HepG2 (cell line): Measurements from ENCODE around the gene PPM1E. TPM values are rescaled to one million over a fixed set of nuclear protein-coding genes. Genes with fewer than 3 reads are reported as not detected.

Experiments
- E2F5 ChIP-seq: sonication (generic); formaldehyde crosslinking; conservative IDR thresholded peaks from 2 replicates; pipeline ENCODE4 v1.4.0; 2020; ENCODE audit warnings: missing genetic modification reagents
- ELF4 ChIP-seq: sonication (generic); formaldehyde crosslinking; IDR thresholded peaks from 2 replicates; pipeline ENCODE4 v1.5.0; 2020; ENCODE audit warnings: missing genetic modification reagents, mild to moderate bottlenecking, moderate library complexity, borderline replicate concordance
- GZF1 ChIP-seq: sonication (generic); formaldehyde crosslinking; IDR thresholded peaks from 2 replicates; pipeline ENCODE4 v1.5.1; 2020; ENCODE audit warnings: mild to moderate bottlenecking, missing genetic modification reagents
- MYPOP ChIP-seq: sonication (generic); formaldehyde crosslinking; IDR thresholded peaks from 2 replicates; pipeline ENCODE4 v1.8.1; 2023; ENCODE audit warnings: mild to moderate bottlenecking, moderate library complexity, missing genetic modification reagents
- PRMT3 ChIP-seq: sonication (generic); formaldehyde crosslinking; IDR thresholded peaks from 2 replicates; pipeline ENCODE4 v1.8.1; 2022; ENCODE audit warnings: low read depth, mild to moderate bottlenecking, moderate library complexity, missing genetic modification reagents, borderline replicate concordance
- RFX1 ChIP-seq: fragments of 450-650 bp; IDR thresholded peaks from 2 replicates; pipeline ENCODE4 v1.6.1; 2017
- SIN3B ChIP-seq: fragments of 150-350 bp; IDR thresholded peaks from 2 replicates; pipeline ENCODE4 v1.6.1; 2014; ENCODE audit warnings: low read length
- ZBTB20 ChIP-seq: sonication (generic); formaldehyde crosslinking; IDR thresholded peaks from 2 replicates; pipeline ENCODE4 v1.8.1; 2023; ENCODE audit warnings: missing genetic modification reagents, low read depth, mild to moderate bottlenecking, borderline replicate concordance
- ZNF337 ChIP-seq: sonication (generic); formaldehyde crosslinking; IDR thresholded peaks from 2 replicates; pipeline ENCODE4 v1.5.1; 2020; ENCODE audit warnings: missing genetic modification reagents, low read depth, mild to moderate bottlenecking, borderline replicate concordance
- ZNF33A ChIP-seq: sonication (generic); formaldehyde crosslinking; IDR thresholded peaks from 2 replicates; pipeline ENCODE4 v1.5.1; 2020; ENCODE audit warnings: missing genetic modification reagents, mild to moderate bottlenecking, moderate library complexity, borderline replicate concordance
- ZNF501 ChIP-seq: sonication (generic); formaldehyde crosslinking; IDR thresholded peaks from 2 replicates; pipeline ENCODE4 v1.5.1; 2020; ENCODE audit warnings: mild to moderate bottlenecking, moderate library complexity, missing genetic modification reagents
- ZSCAN30 ChIP-seq: sonication (generic); formaldehyde crosslinking; IDR thresholded peaks from 2 replicates; pipeline ENCODE4 v1.5.0; 2020; ENCODE audit warnings: mild to moderate bottlenecking, missing genetic modification reagents
- polyA plus RNA-seq, 8 experiments: library from polyadenylated mRNA; depleted of rRNA in 3 of 8; stranded (reverse) in 7 of 8; unstranded in 1 of 8; fragments of >200 nt; fragmentation: Illumina TruSeq in 4 of 8; extraction: Trizol in 4 of 8; gene quantifications; 2 replicates each; pipeline versions ENCODE4 v1.2.1 to v1.2.3, GENCODE V29; 2011 to 2016; ENCODE audit warnings: low read depth in 4 of 8, missing spikeins in 1 of 8, mixed read lengths in 1 of 8; ENCODE audit not compliant: insufficient read depth in 1 of 8
- total RNA-seq, 5 experiments: library from RNA; depleted of rRNA; stranded (reverse); fragments of >200 nt; fragmentation: Illumina TruSeq; extraction: Trizol; gene quantifications; 2 replicates each; pipeline ENCODE4 v1.2.3, GENCODE V29; 2016; ENCODE audit warnings: low read depth in 1 of 5
- TF ChIP-seq, protein P1 (sequence below): sonication (generic); formaldehyde crosslinking; IDR thresholded peaks from 2 replicates; pipeline ENCODE4 v1.5.1; 2020; ENCODE audit warnings: mild to moderate bottlenecking, moderate library complexity, missing genetic modification reagents
- TF ChIP-seq, protein P2 (sequence below): conservative IDR thresholded peaks from 2 replicates; pipeline ENCODE4 v1.6.1; 2018; ENCODE audit warnings: missing genetic modification reagents
- TF ChIP-seq, protein P3 (sequence below), 2 experiments: sonication (generic) in 1 of 2; formaldehyde crosslinking in 1 of 2; IDR thresholded peaks; 2 replicates each; pipeline versions ENCODE4 v1.4.0 to v1.6.1; 2018 to 2020; ENCODE audit warnings: missing genetic modification reagents in 2 of 2, borderline replicate concordance in 1 of 2, low read depth in 1 of 2, mild to moderate bottlenecking in 1 of 2, missing biosample characterization in 1 of 2
- TF ChIP-seq, protein P4 (sequence below): sonication (generic); formaldehyde crosslinking; IDR thresholded peaks from 2 replicates; pipeline ENCODE4 v1.9.0; 2021; ENCODE audit warnings: mild to moderate bottlenecking, missing genetic modification reagents

PPM1E gene
- total and polyA plus RNA-seq, 2 of the 13 experiments (the other 11 are each of a cell fraction or from before 2014, with no cell fraction given) = 0.15 TPM; not detected in 1

- TF ChIP-seq, protein P1, sequence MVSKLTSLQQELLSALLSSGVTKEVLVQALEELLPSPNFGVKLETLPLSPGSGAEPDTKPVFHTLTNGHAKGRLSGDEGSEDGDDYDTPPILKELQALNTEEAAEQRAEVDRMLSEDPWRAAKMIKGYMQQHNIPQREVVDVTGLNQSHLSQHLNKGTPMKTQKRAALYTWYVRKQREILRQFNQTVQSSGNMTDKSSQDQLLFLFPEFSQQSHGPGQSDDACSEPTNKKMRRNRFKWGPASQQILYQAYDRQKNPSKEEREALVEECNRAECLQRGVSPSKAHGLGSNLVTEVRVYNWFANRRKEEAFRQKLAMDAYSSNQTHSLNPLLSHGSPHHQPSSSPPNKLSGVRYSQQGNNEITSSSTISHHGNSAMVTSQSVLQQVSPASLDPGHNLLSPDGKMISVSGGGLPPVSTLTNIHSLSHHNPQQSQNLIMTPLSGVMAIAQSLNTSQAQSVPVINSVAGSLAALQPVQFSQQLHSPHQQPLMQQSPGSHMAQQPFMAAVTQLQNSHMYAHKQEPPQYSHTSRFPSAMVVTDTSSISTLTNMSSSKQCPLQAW (CRISPR knock-in tag) = peak; percentile 83
- TF ChIP-seq ZNF33A (CRISPR knock-in tag) (no peak), ZBTB20 (peak; percentile 33; the same call in 1 of the 2 replicates), E2F5 (CRISPR knock-in tag) (no peak), SIN3B (no peak), RFX1 (no peak), ZSCAN30 (CRISPR knock-in tag) (no peak), ZNF501 (CRISPR knock-in tag) (no peak), ELF4 (CRISPR knock-in tag) (no peak), GZF1 (CRISPR knock-in tag) (no peak), MYPOP (CRISPR knock-in tag) (no peak), ZNF337 (CRISPR knock-in tag) (no peak), PRMT3 (CRISPR knock-in tag) (no peak)
- TF ChIP-seq, protein P2, sequence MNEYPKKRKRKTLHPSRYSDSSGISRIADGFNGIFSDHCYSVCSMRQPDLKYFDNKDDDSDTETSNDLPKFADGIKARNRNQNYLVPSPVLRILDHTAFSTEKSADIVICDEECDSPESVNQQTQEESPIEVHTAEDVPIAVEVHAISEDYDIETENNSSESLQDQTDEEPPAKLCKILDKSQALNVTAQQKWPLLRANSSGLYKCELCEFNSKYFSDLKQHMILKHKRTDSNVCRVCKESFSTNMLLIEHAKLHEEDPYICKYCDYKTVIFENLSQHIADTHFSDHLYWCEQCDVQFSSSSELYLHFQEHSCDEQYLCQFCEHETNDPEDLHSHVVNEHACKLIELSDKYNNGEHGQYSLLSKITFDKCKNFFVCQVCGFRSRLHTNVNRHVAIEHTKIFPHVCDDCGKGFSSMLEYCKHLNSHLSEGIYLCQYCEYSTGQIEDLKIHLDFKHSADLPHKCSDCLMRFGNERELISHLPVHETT (CRISPR knock-in tag) = no peak
- TF ChIP-seq, protein P3, sequence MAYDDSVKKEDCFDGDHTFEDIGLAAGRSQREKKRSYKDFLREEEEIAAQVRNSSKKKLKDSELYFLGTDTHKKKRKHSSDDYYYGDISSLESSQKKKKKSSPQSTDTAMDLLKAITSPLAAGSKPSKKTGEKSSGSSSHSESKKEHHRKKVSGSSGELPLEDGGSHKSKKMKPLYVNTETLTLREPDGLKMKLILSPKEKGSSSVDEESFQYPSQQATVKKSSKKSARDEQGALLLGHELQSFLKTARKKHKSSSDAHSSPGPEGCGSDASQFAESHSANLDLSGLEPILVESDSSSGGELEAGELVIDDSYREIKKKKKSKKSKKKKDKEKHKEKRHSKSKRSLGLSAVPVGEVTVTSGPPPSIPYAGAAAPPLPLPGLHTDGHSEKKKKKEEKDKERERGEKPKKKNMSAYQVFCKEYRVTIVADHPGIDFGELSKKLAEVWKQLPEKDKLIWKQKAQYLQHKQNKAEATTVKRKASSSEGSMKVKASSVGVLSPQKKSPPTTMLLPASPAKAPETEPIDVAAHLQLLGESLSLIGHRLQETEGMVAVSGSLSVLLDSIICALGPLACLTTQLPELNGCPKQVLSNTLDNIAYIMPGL (CRISPR knock-in tag; IDR thresholded peaks at IDR 0.05; ENCODE audit: borderline replicate concordance in 1 of 2, low read depth in 1 of 2) = no peak
- TF ChIP-seq, protein P4, sequence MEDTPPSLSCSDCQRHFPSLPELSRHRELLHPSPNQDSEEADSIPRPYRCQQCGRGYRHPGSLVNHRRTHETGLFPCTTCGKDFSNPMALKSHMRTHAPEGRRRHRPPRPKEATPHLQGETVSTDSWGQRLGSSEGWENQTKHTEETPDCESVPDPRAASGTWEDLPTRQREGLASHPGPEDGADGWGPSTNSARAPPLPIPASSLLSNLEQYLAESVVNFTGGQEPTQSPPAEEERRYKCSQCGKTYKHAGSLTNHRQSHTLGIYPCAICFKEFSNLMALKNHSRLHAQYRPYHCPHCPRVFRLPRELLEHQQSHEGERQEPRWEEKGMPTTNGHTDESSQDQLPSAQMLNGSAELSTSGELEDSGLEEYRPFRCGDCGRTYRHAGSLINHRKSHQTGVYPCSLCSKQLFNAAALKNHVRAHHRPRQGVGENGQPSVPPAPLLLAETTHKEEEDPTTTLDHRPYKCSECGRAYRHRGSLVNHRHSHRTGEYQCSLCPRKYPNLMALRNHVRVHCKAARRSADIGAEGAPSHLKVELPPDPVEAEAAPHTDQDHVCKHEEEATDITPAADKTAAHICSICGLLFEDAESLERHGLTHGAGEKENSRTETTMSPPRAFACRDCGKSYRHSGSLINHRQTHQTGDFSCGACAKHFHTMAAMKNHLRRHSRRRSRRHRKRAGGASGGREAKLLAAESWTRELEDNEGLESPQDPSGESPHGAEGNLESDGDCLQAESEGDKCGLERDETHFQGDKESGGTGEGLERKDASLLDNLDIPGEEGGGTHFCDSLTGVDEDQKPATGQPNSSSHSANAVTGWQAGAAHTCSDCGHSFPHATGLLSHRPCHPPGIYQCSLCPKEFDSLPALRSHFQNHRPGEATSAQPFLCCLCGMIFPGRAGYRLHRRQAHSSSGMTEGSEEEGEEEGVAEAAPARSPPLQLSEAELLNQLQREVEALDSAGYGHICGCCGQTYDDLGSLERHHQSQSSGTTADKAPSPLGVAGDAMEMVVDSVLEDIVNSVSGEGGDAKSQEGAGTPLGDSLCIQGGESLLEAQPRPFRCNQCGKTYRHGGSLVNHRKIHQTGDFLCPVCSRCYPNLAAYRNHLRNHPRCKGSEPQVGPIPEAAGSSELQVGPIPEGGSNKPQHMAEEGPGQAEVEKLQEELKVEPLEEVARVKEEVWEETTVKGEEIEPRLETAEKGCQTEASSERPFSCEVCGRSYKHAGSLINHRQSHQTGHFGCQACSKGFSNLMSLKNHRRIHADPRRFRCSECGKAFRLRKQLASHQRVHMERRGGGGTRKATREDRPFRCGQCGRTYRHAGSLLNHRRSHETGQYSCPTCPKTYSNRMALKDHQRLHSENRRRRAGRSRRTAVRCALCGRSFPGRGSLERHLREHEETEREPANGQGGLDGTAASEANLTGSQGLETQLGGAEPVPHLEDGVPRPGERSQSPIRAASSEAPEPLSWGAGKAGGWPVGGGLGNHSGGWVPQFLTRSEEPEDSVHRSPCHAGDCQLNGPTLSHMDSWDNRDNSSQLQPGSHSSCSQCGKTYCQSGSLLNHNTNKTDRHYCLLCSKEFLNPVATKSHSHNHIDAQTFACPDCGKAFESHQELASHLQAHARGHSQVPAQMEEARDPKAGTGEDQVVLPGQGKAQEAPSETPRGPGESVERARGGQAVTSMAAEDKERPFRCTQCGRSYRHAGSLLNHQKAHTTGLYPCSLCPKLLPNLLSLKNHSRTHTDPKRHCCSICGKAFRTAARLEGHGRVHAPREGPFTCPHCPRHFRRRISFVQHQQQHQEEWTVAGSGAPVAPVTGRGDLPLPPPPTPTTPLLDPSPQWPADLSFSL (CRISPR knock-in tag) = no peak
Observed at GRCh38 chr17:58829172-58829637, 73.6 kb downstream of the PPM1E start (continued).
